ENCODE data around the gene ZNF410. TPM values are rescaled to one million over a fixed set of nuclear protein-coding genes. Genes with fewer than 3 reads are reported as not detected.

Gene ZNF410
- total RNA-seq, 1 donor from 2014 or later: 55.1 TPM

DNA sequence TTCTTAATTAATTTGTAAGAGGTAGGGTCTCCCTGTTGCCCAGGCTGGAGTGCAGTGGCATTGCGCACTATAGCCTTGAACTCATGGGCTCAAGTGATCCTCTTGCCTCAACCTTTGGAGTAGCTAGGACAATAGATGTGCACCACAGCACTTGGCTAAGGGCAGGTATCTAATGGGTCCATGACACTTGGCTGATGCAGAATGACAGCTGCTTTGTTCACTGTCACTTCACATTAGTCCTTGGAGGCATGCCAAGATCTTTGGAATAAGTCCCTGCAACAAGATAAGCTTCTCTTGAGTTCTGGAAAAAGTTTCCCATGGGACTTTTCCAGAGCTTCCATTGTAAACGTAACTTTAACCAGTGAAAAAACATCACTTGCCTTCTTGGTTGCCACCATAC, 86.8 kb downstream of the ZNF410 start:
- DNase-seq (ENCODE audit: low spot score): no peak
- Histone ChIP-seq H3K4me3 (no peak overlapping the region), H3K4me2 (no peak overlapping the region), H3K27ac (no peak overlapping the region), H3K36me3 (no peaks in the 10 kb centered on the region), H3K4me1 (no peaks in the 10 kb centered on the region), H3K9me3 (ENCODE audit: low read depth) (no peaks in the 10 kb centered on the region), H3K27me3 (no peaks in the 10 kb centered on the region), H2AFZ (replicated peaks) (no peak overlapping the region), H3K9ac (peak overlapping the region; percentile 32), H3K79me2 (ENCODE audit: low read depth) (no peaks in the 10 kb centered on the region), H3F3A (ENCODE audit: low read depth) (no peaks in the 10 kb centered on the region), H4K20me1 (ENCODE audit: low read depth) (no peaks in the 10 kb centered on the region)
- no peaks in the 10 kb centered on the region for H3K4me1 Mint-ChIP-seq
- H3K4me3 Mint-ChIP-seq: no peak overlapping the region
- no peak overlapping the region for H3K27ac Mint-ChIP-seq
- peaks cover 2% of the 10 kb centered on the region for H3K27me3 Mint-ChIP-seq (ENCODE audit: insufficient read depth, low read depth)
- TF ChIP-seq EZH2 (IDR thresholded peaks at IDR 0.05) (no peak), EZH2phosphoT487 (IDR thresholded peaks at IDR 0.05) (no peak)
- TF ChIP-seq, protein P1, sequence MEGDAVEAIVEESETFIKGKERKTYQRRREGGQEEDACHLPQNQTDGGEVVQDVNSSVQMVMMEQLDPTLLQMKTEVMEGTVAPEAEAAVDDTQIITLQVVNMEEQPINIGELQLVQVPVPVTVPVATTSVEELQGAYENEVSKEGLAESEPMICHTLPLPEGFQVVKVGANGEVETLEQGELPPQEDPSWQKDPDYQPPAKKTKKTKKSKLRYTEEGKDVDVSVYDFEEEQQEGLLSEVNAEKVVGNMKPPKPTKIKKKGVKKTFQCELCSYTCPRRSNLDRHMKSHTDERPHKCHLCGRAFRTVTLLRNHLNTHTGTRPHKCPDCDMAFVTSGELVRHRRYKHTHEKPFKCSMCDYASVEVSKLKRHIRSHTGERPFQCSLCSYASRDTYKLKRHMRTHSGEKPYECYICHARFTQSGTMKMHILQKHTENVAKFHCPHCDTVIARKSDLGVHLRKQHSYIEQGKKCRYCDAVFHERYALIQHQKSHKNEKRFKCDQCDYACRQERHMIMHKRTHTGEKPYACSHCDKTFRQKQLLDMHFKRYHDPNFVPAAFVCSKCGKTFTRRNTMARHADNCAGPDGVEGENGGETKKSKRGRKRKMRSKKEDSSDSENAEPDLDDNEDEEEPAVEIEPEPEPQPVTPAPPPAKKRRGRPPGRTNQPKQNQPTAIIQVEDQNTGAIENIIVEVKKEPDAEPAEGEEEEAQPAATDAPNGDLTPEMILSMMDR (IDR thresholded peaks at IDR 0.05): no peak
- no peaks in the 10 kb centered on the region for H3K9me3 Mint-ChIP-seq
- H3K36me3 Mint-ChIP-seq: peaks cover 5% of the 10 kb centered on the region

DNA sequence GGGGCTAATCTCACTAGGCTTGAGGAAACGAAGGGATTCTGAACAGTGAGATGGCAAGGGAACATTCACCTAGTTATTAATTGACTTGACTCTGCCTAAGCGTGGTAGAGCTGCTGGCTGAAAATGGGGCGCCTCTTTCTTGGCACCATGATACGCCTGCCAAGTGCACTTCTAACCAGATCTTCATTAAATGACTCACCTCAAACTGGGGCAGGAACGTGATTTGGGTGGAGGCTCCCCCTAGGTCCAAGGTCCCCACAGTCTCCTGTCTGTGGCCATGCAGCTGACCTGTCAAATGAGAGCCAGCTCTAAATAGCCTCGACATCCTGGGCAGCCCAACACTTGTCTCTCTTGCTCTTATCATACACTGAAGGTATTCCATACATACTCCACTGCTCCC, 89.5 kb downstream of the ZNF410 start:
- Mint-ChIP-seq H3K27ac (no peak overlapping the region), H3K4me1 (no peaks in the 10 kb centered on the region), H3K4me3 (no peak overlapping the region), H3K27me3 (ENCODE audit: insufficient read depth, low read depth) (no peaks in the 10 kb centered on the region), H3K9me3 (no peaks in the 10 kb centered on the region), H3K36me3 (peaks cover 2% of the 10 kb centered on the region)
- Histone ChIP-seq H3K27ac (no peak overlapping the region), H3K79me2 (ENCODE audit: low read depth) (no peaks in the 10 kb centered on the region), H3K4me3 (no peak overlapping the region), H3K4me1 (no peaks in the 10 kb centered on the region), H3K9me3 (ENCODE audit: low read depth) (no peaks in the 10 kb centered on the region), H3F3A (ENCODE audit: low read depth) (no peaks in the 10 kb centered on the region), H3K9ac (no peak overlapping the region), H3K27me3 (no peaks in the 10 kb centered on the region), H4K20me1 (ENCODE audit: low read depth) (no peaks in the 10 kb centered on the region), H3K4me2 (no peak overlapping the region), H2AFZ (replicated peaks) (no peak overlapping the region), H3K36me3 (no peaks in the 10 kb centered on the region)
- DNase-seq (ENCODE audit: low spot score): no peak
- TF ChIP-seq EZH2 (IDR thresholded peaks at IDR 0.05) (no peak), EZH2phosphoT487 (IDR thresholded peaks at IDR 0.05) (no peak)
- TF ChIP-seq, protein P1 (IDR thresholded peaks at IDR 0.05): no peak

DNA sequence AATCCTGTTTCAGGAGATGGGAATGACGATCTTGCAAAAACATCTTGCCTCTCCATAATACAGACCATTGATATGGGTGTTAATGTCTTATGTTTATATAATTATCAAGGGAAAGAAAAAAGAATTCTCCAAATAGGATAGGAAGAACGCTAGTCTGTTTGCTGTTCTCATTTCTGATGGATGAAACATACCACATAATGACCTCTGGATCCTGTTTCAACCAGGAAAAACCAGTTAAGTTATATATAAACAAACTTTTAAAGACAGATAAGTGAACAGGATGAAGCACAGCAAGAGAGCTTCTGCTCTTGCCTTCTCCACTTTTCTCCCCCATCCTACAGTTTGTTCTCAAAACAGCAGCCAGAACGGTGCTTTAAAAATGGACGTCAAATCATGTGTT, 91.2 kb downstream of the ZNF410 start:
- Histone ChIP-seq H3F3A (ENCODE audit: low read depth) (no peaks in the 10 kb centered on the region), H3K4me2 (no peak overlapping the region), H4K20me1 (ENCODE audit: low read depth) (no peaks in the 10 kb centered on the region), H3K4me3 (no peak overlapping the region), H3K36me3 (no peaks in the 10 kb centered on the region), H3K27me3 (no peaks in the 10 kb centered on the region), H3K4me1 (no peaks in the 10 kb centered on the region), H3K9ac (no peak overlapping the region), H2AFZ (replicated peaks) (no peak overlapping the region), H3K27ac (no peak overlapping the region), H3K9me3 (ENCODE audit: low read depth) (no peaks in the 10 kb centered on the region), H3K79me2 (ENCODE audit: low read depth) (no peaks in the 10 kb centered on the region)
- H3K27me3 Mint-ChIP-seq (ENCODE audit: insufficient read depth, low read depth): no peaks in the 10 kb centered on the region
- H3K9me3 Mint-ChIP-seq: no peaks in the 10 kb centered on the region
- H3K27ac Mint-ChIP-seq: no peak overlapping the region
- H3K36me3 Mint-ChIP-seq: no peaks in the 10 kb centered on the region
- H3K4me3 Mint-ChIP-seq: no peak overlapping the region
- TF ChIP-seq, protein P1 (IDR thresholded peaks at IDR 0.05): no peak
- TF ChIP-seq EZH2phosphoT487 (IDR thresholded peaks at IDR 0.05) (no peak), EZH2 (IDR thresholded peaks at IDR 0.05) (no peak)
- no peak for DNase-seq (ENCODE audit: low spot score)
- H3K4me1 Mint-ChIP-seq: no peaks in the 10 kb centered on the region

Small RNA genes lying within 50 kb of the gene (small RNA-seq; reads per million reads assigned to genes)
- gene AC005520.4: not detected
- not detected for gene RF00019

Other genes starting within 250 kb of the ZNF410 start
- 11.7 and 29.4 TPM in 2 replicates for gene DNAL1, start 241.9 kb upstream of the ZNF410 start, total RNA-seq (ENCODE audit: low replicate concordance)
- gene PNMA1, start 172.5 kb upstream of the ZNF410 start, total RNA-seq (ENCODE audit: low replicate concordance): 25.9 and 37.3 TPM in 2 replicates
- 18.8 and 87.2 TPM in 2 replicates for gene PTGR2, start 35.0 kb upstream of the ZNF410 start, total RNA-seq (ENCODE audit: low replicate concordance)
- gene FAM161B, start 63.2 kb downstream of the ZNF410 start, total RNA-seq (ENCODE audit: low replicate concordance): 0.13 and 1.4 TPM in 2 replicates
- gene COQ6, start 63.4 kb downstream of the ZNF410 start, total RNA-seq (ENCODE audit: low replicate concordance): 17.9 and 19.7 TPM in 2 replicates
- gene ENTPD5, start 132.4 kb downstream of the ZNF410 start, total RNA-seq (ENCODE audit: low replicate concordance): 12.7 and 13.4 TPM in 2 replicates
- 2.0 and 4.6 TPM in 2 replicates for gene BBOF1, start 132.5 kb downstream of the ZNF410 start, total RNA-seq (ENCODE audit: low replicate concordance)
- gene ALDH6A1, start 197.6 kb downstream of the ZNF410 start, total RNA-seq (ENCODE audit: low replicate concordance): 52.0 and 64.0 TPM in 2 replicates
- 16.4 and 25.7 TPM in 2 replicates for gene LIN52, start 198.1 kb downstream of the ZNF410 start, total RNA-seq (ENCODE audit: low replicate concordance)